ENCODE results near the gene SLC6A11. TPM values are rescaled to one million over a fixed set of nuclear protein-coding genes. Genes with fewer than 3 reads are reported as not detected.

SLC6A11 gene
- total and polyA plus RNA-seq, 12 donors = 0.05 TPM; not detected in 11

- peaks cover 0 to 5% (median 0%) of the 10 kb centered on the region in 11 donors for H3K9me3 ChIP-seq
- H3K27ac ChIP-seq = no peak overlapping the region
- no peak overlapping the region for H3K4me3 ChIP-seq
- intact Hi-C loops (cut with DNase I) = loop anchor here in 9 of 10 donors (1.0 to 10.0 kb wide), 11 partner anchors 37 to 392 kb away; no protein-coding TSS in a partner anchor
- 50 to 52% methylated on average over 8 of the region's 8 CpGs for whole genome bisulfite sequencing, 2 donors
- H3K27me3 ChIP-seq = peaks cover 0 to 56% (median 19%) of the 10 kb centered on the region in 7 donors
- peak; percentile 27 to 69 for DNase-seq
- ATAC-seq = peak; percentile 72 to 85 (median 82)
- H3K4me1 ChIP-seq = peaks cover 0 to 8% (median 0%) of the 10 kb centered on the region in 9 donors
- no peaks in the 10 kb centered on the region for H3K36me3 ChIP-seq
- TF ChIP-seq CTCF (IDR thresholded peaks at IDR 0.05) = peak; percentile 65 to 96 (median 85)
Measured at GRCh38 chr3:10945683-10946287, 129.8 kb downstream of the SLC6A11 start.

- Histone ChIP-seq H3K4me1 (peaks cover 0 to 13% (median 0%) of the 10 kb centered on the region in 9 donors), H3K27ac (no peak overlapping the region), H3K36me3 (no peaks in the 10 kb centered on the region), H3K27me3 (peaks cover 0 to 58% (median 19%) of the 10 kb centered on the region in 7 donors), H3K4me3 (no peak overlapping the region), H3K9me3 (peaks cover 0 to 5% (median 0%) of the 10 kb centered on the region in 11 donors)
- DNase-seq = no peak
- intact Hi-C loops (cut with DNase I) = loop anchor here in 9 of 10 donors (1.0 to 10.0 kb wide), 11 partner anchors 36 to 391 kb away; no protein-coding TSS in a partner anchor
- WGBS, 2 donors = 57 to 62% methylated on average over 8 of the region's 8 CpGs
- no peak for TF ChIP-seq CTCF (IDR thresholded peaks at IDR 0.05)
- no peak for ATAC-seq
Measured at GRCh38 chr3:10946526-10946925, 130.5 kb downstream of the SLC6A11 start.

GRCh38 chr3:10948326-10948725 lies 132.3 kb downstream of the SLC6A11 start:
- Histone ChIP-seq H3K36me3 (no peaks in the 10 kb centered on the region), H3K4me3 (no peak overlapping the region), H3K27ac (no peak overlapping the region), H3K9me3 (no peaks in the 10 kb centered on the region), H3K4me1 (peaks cover 0 to 13% (median 0%) of the 10 kb centered on the region in 9 donors), H3K27me3 (peaks cover 0 to 64% (median 12%) of the 10 kb centered on the region in 7 donors)
- WGBS, 2 donors = 79 to 85% methylated on average over 6 of the region's 6 CpGs
- intact Hi-C loops (cut with DNase I) = loop anchor here (2.0 to 10.0 kb wide), 11 partner anchors 34 to 389 kb away; no protein-coding TSS in a partner anchor
- TF ChIP-seq CTCF (IDR thresholded peaks at IDR 0.05) = no peak
- ATAC-seq = no peak
- no peak for DNase-seq

GRCh38 chr3:10949197-10949596 lies 133.2 kb downstream of the SLC6A11 start:
- TF ChIP-seq CTCF (IDR thresholded peaks at IDR 0.05) = no peak
- Histone ChIP-seq H3K27me3 (peaks cover 0 to 64% (median 12%) of the 10 kb centered on the region in 7 donors), H3K9me3 (no peaks in the 10 kb centered on the region), H3K4me1 (peaks cover 0 to 13% (median 0%) of the 10 kb centered on the region in 9 donors), H3K36me3 (no peaks in the 10 kb centered on the region), H3K27ac (no peak overlapping the region), H3K4me3 (no peak overlapping the region)
- ATAC-seq (peak in 2 of 8 donors; percentile 13 to 17), DNase-seq (no peak)
- 31 to 42% methylated on average over 19 of the region's 19 CpGs for WGBS, 2 donors
- intact Hi-C loops (cut with DNase I) = loop anchor here (2.0 to 10.0 kb wide), 11 partner anchors 33 to 388 kb away; no protein-coding TSS in a partner anchor
